Measurements from ENCODE around the gene SRCAP. TPM values are rescaled to one million over a fixed set of nuclear protein-coding genes. Genes with fewer than 3 reads are reported as not detected.

Gene SRCAP
- total and polyA plus RNA-seq, 2 of the 8 experiments (the other 6 are each of a cell fraction or from before 2014, with no cell fraction given), result 5.5 to 54.3 TPM

- no peak for TF ChIP-seq RFX5 (IDR thresholded peaks at IDR 0.05; ENCODE audit: borderline replicate concordance, low read depth, low read length)
- TF ChIP-seq CEBPB (IDR thresholded peaks at IDR 0.05; ENCODE audit: low read depth, low read length), result no peak
- TF ChIP-seq SP1 (IDR thresholded peaks at IDR 0.05; ENCODE audit: low read depth, low read length), result no peak
- TF ChIP-seq EP300 (IDR thresholded peaks at IDR 0.05; ENCODE audit: borderline replicate concordance in 1 of 2, low read depth in 2 of 2, low read length in 2 of 2), result no peak
- no peak for TF ChIP-seq BACH1 (IDR thresholded peaks at IDR 0.05; ENCODE audit: low read length)
- no peak for TF ChIP-seq RNF2 (IDR thresholded peaks at IDR 0.05; ENCODE audit: borderline replicate concordance, low read depth, low read length, missing control alignments, poor library complexity, severe bottlenecking)
Observed at GRCh38 chr16:30738984-30739951, 40.3 kb downstream of the SRCAP start (continued).

Data from H1 (cell line).